NCI-H526 treated with DMSO at 0.1 percent for 48 hours (cell line): ENCODE results near the gene NLRC5.
A peak's percentile ranks its signal among the peaks of the same experiment; 100 is the strongest.
"Not testable (repeated sequence)": the region's sequence is repeated elsewhere in the genome, so short reads cannot be mapped to it uniquely, and the experiment has no call there.

Experiments
- DNase-seq: peaks from one replicate; lab custom pipeline; 2025; lab: John Stamatoyannopoulos, UW

The NLRC5 gene

DNA sequence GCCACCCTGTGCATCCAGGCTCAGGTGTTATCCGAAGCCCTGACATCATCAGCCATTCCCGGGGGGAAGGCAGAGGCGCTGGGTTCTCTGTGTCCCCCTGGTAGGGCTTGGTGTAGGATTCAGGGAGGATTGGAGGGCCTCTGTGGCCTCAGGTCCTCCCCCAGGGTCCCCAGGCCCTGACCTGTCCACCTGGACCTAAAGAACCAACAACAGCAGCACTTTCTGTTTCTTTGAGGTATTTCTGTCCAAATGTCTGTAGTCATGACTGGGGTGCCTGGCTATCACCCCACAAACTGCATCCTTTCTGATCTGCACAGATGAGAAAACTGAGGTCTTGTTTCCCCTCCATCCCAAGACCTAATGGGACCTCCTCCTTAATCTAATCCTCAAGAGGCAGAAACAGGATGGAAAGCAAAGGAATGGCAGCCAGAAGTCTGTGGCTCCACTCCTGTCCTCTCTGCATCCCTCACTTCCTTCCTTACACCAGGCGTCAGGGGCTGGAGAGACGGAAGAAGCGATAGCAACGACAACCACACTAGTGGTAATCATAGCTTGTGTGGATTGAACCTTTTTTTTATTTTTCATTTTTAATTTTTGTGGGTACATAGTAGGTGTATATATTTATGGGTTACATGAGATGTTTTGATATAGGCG lies 11.8 kb downstream of the NLRC5 start:
- no peak for DNase-seq

DNA sequence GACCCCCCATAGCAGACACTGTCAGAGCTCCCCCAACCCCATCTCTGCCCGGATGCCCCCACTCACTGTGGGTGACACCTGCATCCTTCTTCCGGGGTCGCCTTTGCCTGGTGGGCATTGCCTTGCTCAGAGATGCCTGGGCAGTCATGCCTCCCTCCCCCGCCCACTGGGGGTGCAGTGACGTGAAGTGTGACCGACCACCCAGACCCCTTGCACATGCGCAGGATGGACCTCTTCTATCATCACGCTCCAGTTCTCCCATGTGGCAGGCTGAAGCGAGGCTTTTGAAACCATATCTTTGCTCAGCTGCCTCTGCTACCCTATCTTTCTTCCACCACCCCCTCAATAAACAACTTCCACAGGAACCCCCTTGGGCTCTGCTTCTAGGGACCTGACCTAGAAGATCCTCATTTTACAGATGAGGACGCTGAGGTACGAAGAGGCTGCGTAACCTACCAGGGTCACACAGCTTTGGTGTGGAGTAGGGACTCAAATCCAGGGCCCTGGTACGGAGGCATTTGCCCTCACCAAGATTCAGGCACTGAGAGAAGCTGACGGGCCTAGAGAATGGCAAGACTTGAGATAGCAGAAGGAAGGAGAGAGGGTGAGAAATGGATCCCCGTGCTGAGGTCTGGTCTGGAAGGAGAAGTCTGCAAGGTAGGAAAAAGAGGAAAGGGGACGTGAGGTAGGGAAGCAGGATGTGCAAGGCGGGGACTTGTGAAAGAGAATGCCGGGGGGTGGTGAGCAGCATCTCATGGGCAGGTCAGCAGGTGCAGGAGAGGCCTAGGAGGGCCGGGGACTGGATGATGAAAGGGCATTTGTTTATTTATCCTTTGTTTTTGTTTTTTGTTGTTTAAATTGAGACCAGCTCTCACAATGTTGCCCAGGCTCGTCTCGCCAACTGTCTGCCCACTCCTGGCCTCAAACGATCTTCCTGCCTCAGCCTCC lies 14.4 kb downstream of the NLRC5 start:
- no peak for DNase-seq

DNA sequence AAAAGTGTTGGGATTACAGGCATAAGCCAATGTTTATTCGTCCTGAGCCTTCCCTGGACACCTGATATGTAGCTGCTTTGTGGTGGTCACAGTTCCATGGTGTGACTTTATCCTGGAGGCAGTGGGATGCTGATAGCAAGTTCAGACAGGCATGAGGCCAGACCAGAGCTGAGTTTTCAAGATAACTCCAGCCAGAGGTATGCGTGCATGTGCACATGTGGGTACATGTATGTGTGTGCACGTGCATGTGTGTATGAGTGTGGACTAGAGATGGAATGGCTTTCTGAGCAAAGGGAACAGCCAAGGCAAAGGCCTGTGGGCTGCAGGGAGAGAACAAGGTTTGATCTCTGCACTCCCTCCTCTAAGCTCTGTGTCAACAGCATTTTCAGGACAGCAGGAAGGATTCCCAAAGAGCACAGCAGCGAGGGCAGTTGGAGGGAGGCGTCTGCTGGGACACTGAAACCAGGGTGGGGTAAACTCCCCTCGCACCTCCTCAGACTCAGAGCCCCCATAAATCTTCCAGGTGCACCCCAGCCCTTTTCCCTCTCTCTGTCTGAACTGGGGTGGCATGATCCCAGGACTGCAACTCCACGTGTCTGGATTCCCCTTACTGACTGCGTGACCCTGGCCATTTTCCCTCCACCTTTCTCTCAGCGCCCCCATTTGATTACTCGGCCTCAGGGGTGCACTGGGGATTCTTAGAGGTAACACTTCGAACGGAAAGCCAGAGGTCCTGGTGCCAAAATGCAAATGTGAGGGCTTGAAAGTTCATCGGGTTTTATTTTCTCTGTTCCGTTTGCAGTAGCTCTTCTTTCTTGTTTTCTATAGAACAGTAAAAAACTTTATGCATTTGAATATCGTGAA lies 15.3 kb downstream of the NLRC5 start:
- DNase-seq: no peak

DNA sequence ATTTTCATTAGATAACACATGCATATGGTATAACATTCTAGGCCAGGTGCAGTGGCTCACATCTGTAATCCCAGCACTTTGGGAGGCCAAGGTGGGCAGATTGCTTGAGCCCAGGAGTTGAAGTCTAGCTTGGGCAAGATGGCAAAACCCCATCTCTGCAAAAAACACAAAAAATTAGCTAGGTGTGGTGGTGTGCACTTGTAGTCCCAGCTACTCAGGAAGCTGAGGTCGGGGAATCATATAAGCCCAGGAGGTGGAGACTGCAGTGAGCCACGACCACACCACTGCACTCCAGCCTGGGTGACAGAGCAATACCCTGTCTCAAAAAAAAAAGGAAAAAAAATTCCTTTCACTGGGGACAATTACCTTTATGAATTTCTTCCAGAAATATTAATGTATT lies 16.2 kb downstream of the NLRC5 start:
- DNase-seq: not testable (repeated sequence)

DNA sequence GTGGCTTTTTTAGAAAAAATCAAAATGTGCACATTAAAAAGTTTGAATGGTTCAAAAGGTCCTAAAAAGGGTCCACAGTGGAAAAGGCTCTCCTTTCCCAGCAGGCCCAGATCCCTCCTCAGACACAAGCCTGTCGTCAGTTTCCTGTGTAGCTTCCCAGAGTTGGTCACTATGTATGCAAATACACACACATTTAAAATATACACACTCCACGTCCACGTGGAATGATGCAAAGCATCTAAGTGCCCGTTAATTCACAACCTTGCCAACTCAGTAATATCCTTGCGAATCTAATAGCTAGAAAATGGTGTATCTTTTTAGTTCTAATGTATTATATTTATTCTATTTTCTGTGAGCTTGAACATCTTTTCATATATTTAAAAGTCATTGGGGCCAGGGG lies 17.7 kb downstream of the NLRC5 start:
- DNase-seq: peak; percentile 15

DNA sequence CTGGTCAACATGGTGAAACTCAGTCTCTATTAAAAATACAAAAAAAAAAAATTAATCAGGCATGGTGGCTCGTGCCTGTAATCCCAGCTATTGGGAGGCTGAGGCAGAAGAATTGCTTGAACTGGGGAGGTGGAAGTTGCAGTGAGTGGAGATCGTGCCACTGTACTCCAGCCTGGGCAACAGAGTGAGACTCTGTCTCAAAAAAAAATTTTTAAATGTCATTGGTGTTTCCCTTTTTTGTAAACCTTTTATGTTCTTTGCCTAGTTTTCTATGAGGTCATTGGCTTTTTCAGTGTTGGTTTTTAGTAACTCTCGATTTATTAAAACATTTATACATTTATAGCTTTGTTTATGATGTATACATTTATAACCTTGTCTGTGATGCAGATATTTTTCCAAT lies 18.2 kb downstream of the NLRC5 start:
- no peak for DNase-seq

DNA sequence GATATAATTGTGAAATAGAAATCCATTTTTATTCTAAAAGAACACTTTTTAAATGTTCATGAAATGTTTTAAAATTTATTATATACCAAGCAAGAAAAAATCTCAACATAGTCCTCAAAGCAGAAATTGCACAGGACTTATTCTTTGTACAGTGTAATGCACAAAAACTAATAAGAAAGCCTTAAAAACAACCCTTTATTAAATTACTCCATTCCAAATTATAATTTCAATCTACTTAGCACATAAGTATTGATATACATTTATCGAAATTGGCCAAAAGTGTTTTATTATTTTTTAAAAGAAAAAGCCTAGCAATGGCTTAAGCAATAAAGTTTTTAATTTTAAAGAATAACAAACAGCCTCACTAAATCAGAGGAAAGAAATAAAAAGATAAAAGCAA lies 19.1 kb downstream of the NLRC5 start:
- DNase-seq: no peak

DNA sequence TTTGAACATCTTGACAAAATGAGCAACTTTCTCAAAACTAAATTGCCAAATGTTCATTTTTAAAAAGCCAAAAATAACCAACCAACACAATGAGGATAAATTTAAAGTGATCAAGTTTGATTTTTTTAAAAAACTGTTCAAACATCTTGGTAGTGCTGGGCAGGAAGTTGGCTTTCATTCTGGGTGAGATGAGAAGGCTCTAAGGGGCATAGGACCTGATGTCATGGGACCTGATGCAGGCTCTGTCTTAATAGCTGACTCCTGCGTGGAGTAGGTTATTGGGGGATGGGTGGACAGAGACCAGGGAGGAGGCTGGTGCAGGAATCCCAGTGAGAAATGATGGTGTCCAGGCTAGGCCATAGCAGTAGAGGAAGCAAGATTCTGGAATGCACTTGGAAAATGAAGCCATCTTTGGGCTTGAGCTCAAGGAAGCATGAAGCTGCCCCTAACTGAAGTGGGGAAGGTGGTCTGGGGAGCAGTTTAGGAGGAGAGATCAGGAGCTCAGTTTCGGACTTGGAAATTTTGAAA lies 20.4 kb downstream of the NLRC5 start:
- DNase-seq: no peak

DNA sequence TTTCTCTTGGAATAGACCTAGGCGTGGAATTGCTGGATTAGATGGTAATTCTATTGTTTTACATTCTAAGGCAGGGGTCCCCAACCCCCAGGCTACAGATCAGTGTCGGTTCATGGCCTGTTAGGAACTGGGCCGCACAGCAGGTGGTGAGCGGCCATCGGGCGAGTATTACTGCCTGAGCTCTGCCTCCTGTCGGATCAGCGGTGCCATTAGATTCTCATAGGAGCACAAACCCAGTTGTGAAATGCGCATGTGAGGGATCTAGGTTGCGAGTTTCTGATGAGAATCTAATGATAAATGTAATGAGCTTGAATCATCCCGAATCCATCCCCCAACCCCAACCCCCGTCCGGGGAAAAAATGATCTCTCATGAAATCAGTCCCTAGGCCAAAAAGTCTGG lies 23.0 kb downstream of the NLRC5 start:
- no peak for DNase-seq

DNA sequence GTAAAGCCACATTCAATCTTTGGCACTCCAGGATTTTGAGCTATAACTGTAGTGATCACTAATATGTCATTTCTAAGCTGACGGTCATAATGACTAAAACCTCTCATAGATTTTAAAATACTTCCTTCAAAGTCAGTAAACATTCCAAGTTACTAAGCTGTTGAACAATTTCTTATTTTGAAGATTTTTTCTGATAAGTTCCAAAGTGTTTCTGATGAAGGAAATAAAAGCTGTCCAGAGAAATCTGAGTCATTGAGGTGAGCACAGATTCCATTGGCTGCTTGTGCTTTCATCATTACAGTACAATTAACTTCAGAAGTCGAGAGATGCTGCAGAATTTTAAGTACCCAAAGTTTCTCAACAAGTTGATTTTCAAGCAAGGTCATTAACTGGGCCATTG lies 23.9 kb downstream of the NLRC5 start:
- no peak for DNase-seq

DNA sequence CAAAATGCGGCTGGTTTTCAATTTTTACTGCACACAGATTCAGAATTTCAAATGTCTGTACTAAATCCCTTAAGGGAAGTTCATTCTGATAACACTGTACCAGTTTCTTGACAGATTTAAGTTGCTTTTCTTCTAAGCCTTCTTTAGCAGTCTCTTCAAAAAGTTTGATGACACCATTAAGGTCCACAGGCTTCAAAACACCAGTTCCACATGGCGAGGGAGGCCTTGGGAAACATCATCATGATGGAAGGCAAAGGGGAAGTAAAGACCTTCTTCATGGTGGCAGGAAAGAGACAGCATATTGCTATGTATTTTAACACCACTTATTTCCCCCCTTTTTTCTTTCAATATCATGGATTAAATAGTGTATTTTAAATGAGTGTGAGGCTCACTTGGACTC lies 24.5 kb downstream of the NLRC5 start:
- no peak for DNase-seq

DNA sequence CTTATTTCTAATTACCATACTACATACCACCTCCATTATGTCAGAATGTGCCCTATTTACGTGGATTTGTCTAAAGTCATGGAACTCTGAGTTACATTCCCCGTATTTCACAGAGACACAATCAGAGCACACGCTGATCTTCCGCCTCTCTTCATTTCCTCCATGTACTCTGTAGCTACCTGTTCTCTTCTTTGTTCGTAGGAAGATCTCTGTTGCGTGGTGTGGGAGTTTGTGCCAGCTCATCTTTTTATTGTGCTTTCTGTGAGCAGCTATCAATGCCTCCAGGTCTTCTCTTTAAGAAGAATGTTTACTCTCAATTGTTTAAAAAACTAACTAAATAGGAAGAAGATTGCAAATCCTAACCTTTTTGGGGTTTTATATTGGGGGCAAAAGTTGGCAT lies 26.9 kb downstream of the NLRC5 start:
- DNase-seq: no peak

DNA sequence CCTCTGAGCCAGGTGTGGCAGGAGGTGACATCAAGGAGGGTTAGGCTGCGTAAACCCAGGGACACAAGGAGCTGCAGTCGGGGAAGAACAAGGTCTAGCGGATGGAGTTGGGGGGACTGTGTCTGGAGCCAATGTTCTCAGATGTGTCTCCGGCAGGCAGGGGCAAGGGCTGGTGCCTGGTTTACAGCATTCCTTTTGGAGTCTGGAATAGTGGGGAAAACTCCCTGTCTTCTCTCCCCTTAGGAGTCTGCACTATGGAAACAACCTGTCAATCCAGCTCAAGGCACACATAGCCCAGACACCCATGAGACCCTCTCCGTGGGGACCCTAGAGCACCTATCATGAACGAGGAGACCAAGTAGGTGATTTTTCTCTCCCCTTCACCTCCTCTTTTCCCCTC lies 27.5 kb downstream of the NLRC5 start:
- DNase-seq: no peak

DNA sequence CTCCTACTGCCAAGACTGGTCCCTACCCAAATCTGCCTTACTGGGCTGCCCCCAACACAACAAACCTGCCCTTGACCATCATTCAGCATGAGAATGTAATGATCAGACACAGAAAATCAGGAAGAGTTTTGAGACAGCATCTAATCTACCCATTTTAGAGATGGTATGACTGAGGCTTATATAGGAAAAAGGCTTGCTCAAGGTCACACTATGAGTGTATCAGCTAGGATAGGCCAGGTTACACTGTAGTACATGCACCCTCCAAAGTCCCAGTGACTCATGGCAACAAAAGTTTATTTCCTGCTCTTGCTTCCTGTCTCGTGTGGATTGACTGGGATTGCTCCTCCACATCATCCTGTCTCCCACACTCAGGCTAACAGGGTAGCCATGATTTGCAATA lies 27.9 kb downstream of the NLRC5 start:
- no peak for DNase-seq

DNA sequence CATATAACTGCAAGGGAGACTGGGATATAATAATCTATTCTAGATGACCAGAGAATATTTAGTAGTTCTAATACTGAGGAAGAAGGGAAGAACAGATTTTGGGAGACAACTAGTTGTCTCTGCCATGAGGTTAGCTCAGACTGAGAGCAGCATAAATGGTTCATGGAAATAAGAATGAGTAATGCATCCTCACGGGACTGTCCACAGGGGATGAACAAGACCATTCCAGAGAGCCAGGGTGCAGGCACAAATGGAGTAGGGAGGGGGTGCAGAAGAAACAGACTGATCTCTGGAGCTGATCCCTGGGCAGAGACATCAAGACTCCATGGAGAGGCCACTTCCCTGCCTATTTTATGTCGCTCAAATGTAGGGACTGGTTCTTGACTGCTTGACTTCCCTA lies 30.4 kb downstream of the NLRC5 start:
- DNase-seq: no peak

DNA sequence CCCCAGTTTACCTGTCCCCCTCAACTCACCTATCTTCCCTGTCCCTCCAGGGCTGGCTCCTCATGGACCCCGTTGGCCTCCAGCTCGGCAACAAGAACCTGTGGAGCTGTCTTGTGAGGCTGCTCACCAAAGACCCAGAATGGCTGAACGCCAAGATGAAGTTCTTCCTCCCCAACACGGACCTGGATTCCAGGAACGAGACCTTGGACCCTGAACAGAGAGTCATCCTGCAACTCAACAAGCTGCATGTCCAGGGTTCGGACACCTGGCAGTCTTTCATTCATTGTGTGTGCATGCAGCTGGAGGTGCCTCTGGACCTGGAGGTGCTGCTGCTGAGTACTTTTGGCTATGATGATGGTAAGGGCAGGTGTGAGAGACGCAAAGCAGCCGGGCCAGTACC lies 31.3 kb downstream of the NLRC5 start:
- no peak for DNase-seq

DNA sequence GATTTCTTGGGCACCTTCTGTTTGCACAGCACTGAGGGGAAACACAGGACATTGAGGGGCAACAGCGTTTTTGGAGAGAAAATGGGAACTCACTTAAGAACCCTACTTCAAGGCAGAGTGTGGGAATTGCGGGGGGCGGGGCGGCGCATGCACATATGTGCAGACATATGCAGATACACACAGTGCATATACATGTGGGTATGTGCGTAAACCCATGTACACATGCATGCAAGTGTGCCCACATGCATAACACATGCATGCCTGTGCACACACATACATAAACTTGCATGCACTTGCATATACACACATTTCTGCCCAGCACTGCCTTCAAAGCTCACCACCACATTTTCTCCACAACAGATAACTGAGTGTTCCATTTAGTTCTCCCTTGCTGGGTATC lies 32.4 kb downstream of the NLRC5 start:
- no peak for DNase-seq

DNA sequence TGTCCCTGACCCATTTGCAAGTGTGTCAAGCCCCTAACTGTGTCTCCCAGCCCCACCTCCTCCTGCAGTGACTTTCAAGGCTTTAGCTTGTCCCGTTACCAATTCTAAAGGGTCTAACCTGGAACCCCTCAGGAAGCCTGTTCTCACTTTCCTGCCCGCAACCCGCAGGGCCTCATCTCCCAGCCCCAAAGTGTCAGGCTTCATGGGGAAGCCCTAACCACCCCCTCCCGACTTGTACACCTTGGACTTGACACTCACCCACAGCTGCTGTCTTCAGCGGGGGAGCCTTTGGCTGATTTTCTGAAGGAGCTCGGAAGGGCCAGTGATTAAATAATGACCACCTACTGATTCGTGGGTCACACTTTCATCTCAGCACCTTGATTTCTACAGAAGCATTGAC lies 33.1 kb downstream of the NLRC5 start:
- no peak for DNase-seq

DNA sequence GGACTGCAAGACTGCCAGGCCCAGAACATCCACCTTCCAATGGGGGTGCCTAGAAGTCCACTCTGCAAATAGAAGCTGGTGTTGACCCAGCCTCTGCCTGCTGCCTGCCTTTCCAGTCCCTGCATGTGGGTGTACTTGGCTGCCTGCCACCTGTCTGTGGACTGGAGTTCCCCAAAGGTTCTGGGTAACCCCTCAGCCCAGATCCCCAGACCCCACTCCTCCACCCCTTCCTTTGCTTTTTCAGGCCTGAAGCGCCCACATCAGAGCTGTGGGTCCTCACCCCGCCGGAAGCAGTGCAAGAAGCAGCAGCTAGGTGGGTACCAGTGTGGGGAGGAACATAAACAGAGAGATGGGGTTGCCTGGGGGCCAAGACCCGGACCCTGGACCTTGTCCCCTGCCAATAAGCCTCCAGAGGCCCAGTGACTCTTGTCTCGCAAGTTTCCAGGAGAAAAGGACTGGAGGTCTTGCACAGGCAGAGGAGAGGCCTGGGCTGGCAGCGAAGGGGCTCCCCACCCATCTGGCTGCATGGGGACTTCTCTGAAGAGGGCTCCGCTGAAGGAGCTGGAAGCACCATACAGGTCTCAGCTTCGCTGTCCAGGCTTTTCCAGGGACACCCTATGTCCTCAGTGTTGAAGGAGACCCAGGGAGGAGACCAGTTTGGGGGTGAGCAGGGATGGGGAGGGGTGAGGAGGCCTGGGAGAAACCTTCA lies 34.3 kb downstream of the NLRC5 start:
- DNase-seq: no peak

DNA sequence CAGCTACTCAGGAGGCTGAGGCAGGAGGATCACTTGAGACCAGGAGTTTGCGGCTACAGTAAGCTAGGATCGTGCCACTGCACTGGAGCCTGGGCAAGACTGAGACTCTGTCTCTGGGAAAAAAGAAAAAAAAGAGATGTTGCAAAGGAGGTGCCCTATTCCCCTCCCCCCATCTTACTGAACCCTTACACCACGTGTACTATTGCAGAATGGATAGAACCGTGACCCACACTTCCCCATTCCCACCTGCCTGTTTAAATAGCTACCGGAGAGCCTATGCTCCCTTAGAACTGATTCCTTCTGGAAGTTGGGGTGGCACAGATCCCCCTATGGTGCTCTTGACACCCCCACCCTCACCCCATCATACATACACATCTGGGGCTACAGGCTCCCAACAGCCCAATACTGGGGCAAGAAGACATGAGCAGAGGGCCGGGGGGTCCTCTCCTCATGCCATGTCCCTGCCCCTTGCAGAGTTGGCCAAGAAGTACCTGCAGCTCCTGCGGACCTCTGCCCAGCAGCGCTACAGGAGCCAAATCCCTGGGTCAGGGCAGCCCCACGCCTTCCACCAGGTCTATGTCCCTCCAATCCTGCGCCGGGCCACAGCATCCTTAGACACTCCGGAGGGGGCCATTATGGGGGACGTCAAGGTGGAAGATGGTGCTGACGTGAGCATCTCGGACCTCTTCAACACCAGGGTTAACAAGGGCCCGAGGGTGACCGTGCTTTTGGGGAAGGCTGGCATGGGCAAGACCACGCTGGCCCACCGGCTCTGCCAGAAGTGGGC lies 35.7 kb downstream of the NLRC5 start:
- DNase-seq: no peak
